DMS53 treated with DMSO at 0.1 percent for 48 hours (cell line): ENCODE results near the gene COX6A2.

Experiments used
- DNase-seq: peaks from one replicate; lab custom pipeline; 2025; ENCODE audit not compliant: unreplicated experiment; lab: John Stamatoyannopoulos, UW

The COX6A2 gene

DNA sequence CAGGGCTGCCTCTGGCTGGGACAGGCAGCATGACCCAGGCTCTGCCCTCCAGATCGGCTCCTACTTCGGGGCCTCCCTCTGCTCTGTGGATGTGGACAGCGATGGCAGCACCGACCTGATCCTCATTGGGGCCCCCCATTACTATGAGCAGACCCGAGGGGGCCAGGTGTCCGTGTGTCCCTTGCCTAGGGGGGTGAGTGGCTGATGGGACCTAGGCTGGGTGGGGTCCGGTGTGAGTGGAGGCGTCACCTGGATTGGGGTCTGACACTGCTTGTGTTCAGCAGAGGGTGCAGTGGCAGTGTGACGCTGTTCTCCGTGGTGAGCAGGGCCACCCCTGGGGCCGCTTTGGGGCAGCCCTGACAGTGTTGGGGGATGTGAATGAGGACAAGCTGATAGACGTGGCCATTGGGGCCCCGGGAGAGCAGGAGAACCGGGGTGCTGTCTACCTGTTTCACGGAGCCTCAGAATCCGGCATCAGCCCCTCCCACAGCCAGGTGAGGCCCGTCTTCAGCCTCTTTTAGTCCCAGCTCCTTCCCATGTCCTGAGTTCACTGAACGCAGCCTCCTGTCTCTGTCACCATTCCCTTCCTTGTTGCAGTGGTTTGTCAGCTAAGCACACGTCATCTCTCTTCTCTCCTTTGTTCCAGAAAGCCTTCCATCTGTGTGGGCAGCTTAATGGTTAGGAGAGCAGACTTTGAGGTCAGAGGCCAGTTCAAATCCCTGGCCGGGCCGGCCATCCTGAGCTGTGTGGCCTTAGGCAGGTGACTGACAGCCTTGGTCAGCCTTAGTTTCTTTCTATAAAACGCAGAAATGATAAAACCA lies 16.9 kb downstream of the COX6A2 start:
- DNase-seq = no peak

DNA sequence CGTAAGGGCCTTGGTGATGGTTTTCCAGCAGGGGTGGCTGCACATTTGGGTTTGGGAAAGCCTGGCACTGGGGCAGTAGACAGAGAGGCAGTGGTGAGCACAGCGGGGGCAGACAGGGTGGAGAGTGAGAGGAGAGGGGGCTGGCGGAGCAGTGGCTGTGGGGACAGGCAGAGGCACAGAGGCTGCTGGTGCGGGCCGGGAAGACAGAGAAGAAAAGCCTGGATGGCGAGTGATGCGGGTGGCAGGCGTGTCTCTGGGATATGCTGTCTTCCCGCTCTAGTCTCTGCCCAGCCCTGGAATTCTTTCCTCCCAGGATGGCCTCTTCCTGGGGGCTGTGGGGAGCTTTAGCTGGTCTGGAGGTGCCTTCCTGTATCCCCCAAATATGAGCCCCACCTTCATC lies 18.1 kb downstream of the COX6A2 start:
- no peak for DNase-seq

DNA sequence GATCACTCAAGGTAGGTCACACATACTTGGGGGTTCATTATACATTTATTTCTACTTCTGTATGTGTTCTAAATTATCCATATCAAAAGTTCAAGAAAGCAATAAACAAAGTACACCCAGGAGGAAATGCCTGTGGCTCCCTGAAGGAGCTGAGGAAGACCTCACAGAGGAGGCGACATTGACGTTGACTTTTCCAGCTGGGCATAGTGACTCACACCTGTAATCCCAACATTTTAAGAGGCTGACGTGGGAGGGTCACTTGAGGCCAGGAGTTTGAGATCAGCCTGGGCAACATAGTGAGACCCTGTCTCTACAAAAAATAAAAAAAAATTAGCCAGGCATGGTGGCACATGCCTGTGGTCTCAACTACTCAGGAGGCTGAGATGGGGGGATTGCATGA lies 18.7 kb downstream of the COX6A2 start:
- no peak for DNase-seq

DNA sequence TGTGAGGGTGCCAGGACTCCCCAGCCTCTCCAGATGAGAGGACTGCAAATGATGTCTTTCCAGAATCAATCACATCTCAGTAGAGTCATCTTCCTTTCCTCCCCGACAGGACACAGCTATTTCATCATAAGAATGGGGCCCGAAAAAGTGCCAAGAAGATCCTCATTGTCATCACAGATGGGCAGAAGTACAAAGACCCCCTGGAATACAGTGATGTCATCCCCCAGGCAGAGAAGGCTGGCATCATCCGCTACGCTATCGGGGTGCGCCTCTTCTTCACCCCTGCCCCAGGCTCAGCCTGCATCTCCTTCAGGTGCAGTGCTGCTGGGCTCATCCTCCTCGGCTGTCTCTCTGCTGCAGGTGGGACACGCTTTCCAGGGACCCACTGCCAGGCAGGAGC lies 20.8 kb downstream of the COX6A2 start:
- no peak for DNase-seq

DNA sequence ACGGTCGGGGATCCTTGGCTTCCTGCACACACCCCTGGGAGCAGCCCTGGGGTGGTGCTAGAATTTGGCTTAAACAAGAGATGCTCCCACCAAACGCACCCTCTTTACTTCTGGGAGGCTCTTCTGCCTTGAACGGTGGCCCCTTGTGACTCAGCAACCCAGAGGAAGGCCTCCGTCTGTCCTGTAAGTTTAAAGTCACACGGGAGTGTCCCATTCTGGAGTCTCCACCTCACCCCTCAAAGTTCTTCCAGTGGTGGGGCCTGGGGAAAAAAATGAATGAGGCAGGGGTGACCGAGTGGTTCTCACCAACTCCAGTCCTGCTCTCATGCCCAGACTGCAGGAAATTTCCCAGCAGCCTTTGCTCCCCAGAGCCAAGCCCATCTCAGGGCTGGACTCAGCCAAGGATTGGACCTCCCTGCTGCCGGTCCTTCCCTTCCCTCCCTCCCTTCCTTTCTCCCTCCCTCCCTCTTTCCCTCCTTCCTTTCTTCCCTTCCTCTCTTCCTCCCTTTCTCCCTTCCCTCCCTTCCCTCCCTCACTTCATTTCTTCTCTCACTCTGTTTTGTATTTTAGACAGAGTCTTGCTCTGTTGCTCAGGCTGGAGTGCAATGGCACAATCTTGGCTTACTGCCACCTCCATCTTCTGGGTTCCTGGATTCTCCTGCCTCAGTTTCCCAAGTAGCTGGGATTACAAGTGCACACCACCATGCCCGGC lies 23.7 kb downstream of the COX6A2 start:
- no peak for DNase-seq

DNA sequence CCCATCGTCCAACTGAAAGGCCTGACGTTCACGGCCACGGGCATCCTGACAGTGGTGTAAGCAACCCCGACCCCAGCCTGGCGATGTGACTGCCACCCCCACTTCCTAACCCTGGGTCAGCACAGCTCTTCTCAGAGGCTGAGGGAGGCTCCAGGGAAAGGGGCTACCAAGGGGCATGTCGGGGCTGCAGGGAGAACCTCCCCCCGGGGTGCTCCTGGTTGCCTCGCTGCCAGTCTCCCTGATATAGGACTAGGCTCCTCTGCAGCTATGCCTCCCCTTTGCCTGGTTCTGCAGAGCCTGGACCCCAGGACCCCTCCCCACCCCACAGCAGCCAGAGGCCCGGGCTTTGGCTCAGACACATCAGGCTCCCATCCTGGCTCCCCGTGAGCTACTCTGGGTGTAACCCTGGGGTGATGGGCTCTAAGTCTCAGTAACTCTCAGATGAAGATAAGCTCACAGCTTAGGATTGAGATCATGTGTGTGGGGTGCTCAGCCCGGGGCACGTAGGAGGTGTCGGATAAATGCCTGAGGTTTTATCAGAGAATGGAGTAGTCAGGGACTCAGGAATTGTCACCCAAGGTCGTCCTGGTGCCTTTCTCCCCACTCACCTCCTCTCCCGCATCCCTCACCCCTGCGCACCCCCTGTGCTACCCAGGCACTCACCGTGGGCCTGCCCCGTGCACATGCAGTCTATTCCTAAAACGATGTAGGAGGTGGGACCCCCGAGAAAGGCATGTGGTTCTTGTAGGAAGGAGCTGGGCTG lies 24.4 kb downstream of the COX6A2 start:
- no peak for DNase-seq

DNA sequence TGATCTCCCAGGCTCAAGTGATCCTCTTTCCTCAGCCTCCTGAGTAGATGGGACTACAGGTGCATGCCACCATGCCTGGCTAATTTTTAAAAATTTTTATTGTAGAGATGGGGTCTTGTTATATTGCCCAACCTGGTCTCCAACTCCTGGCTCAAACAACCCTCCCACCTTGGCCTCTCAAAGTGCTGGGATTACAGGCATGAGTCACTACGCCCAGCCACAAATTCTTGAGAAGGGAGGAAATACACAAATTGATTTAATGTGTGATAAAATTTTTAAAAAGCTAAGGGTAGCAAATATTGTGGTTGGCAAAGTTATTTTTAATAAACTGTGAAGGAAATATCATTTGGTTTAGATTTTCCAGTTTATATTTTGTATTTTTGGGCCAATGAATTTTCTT lies 25.5 kb downstream of the COX6A2 start:
- no peak for DNase-seq

DNA sequence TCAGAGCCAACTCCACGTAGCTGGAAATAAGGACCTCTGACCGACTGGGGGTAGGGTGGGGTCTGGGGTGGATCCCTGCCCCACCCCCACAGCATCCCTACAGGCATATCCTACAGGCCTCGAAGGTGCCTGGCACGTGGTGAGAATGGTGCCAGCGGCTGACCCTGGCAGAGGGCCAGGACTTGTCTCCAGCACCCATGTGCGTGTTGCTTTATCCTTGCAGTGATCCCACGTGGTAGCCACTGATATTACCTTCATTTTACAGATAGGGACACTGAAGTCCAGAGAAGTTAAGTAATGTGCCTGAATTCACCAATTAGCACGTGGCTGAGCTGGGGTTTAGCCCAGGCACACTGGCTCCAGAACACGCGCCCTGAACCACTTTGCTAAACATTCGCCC lies 26.7 kb downstream of the COX6A2 start:
- DNase-seq = no peak

DNA sequence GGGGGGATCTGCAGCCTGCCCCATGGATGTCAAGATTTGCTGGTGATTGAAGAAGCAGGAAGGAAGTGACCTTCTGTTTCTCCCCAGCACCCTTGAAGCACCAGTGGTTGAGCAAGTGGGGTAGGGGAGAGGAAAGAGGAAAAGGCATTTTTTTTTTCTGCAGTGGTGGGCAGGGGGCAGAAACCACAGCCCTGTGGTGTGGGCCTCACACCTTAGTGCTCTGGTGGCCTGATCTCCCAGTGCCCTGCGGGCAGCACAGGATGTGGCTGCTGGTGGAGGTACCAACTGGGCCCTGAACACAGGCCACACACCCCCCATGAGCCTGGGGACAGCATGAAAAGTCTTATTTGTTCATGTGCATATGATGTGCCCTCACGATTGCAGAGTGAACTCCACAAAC lies 28.0 kb downstream of the COX6A2 start:
- DNase-seq = no peak

DNA sequence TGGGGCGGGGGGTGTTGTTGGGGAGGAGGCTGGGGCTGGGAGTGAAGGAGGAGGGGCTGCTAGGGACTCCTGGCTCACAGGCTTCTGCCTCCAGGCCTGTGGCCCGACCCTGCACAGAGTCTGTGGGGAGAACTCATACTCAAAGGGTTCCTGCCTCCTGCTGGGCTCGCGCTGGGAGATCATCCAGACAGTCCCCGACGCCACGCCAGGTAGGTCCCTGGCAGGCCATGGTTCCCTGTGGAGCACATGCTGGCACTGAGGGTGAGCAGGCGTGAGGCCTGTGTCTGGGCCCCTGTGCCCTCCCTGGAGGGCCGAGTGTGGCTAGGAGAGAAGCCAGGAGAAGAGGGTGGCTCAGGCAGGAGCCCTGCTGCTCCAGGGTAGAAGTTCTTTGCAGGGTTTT lies 30.5 kb downstream of the COX6A2 start:
- no peak for DNase-seq

DNA sequence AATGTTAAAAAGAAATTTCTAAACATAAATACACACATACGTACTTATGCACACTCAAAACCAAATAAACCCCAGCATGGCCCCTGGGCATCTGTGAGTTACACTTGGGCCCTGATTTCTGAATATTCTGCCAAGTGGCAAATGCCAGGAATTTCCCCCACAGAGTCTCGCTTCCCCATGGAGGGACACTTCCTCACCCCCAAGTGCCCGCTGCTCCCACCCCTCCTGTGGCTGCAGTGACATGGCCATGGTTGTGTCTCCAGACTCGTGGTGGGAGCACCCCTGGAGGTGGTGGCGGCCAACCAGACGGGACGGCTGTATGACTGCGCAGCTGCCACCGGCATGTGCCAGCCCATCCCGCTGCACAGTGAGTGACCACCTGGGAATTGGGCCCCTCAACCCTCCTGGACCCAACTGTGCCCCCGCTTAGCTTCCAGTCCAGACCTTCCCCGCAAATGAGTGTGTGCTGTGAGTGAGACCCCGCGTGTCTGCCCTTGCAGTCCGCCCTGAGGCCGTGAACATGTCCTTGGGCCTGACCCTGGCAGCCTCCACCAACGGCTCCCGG lies 31.0 kb downstream of the COX6A2 start:
- no peak for DNase-seq

DNA sequence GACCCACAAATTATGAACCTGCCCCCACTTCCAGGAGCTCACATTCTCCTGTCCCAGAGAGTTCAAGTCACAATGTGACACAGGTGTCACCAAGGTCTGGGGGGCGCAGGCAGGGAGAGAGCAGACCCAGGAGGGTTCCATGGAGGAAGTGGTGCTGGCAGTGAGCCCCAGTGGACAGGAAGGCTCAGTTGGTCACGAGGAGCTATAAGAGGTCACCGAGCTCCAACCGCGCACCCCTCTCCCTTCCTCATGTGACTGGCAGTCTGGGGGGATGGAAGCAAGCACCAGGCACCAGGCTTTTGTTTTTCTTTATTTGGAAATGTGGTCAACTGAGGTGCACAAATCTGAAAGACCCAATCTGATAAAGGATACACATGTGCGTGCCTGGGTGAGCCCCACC lies 32.5 kb downstream of the COX6A2 start:
- DNase-seq = no peak

DNA sequence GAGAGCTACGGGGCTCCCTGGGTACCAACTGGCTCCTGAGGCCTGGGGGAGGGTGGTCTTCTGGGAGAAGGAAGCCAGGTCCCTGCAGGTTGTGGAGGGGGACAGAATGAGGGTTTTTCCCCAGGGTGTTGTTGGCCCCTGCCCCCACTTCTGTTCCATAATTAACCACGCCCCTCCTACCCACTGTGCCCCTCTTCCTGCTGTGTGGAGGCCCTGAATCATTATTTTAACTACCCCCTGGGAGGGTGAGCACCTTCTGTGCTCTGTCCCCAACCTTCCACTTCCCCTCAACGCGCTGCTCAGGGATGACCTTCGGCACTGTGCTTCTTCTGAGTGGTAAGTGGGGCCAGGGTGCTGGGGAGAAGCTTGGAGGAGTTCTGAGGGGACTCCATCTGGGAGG lies 35.1 kb downstream of the COX6A2 start, which contains the start of gene ITGAD:
TSS of gene ITGAD (plus strand) at position 280 of the 400 bp plus-strand sequence. CDS start at position 306, 26 bp downstream.
- DNase-seq = no peak

DNA sequence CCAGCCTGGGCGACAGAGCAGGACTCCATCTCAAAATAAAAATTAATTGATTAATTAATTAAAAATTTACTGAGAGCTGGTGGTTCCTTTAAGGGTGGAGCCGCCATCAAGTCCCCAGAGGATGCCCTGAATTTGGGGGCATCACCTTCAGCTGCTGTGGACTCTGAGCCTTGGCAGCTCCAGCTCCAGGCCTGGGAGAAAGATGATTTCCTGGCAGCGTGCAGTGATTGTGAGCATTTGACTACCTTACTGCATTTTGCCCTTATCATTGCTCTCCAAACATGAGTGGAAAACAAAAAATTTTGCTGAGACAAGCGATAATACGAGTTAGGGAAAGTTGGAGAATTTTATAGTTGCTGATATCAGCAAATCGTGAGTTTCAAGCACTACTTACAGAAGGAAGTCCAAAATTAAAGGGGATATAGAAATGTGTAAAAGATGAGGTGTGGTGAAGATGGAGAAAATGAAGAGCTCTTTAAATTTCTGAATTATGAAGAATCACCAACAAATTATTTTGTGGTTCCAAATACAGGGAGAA lies 37.6 kb downstream of the COX6A2 start:
- DNase-seq = no peak

DNA sequence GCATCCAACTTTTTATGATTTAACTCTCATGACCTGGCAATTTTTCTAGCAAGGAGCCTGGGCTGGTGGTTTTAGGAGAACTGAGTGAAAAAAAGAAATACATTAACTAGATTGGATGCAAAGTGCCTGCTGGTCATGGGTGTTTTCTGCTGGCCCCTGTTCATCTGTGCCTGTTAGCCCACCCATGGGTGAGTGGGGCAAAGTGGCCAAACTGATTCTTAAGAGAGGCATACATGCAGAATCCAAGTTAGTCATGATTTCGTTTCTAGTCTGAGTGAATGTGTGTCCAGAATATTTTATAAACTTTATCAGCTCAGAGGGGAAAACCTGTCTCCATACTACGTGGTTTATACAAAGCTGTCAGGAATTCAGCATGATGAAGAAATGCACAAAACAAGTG lies 39.6 kb downstream of the COX6A2 start:
- no peak for DNase-seq

DNA sequence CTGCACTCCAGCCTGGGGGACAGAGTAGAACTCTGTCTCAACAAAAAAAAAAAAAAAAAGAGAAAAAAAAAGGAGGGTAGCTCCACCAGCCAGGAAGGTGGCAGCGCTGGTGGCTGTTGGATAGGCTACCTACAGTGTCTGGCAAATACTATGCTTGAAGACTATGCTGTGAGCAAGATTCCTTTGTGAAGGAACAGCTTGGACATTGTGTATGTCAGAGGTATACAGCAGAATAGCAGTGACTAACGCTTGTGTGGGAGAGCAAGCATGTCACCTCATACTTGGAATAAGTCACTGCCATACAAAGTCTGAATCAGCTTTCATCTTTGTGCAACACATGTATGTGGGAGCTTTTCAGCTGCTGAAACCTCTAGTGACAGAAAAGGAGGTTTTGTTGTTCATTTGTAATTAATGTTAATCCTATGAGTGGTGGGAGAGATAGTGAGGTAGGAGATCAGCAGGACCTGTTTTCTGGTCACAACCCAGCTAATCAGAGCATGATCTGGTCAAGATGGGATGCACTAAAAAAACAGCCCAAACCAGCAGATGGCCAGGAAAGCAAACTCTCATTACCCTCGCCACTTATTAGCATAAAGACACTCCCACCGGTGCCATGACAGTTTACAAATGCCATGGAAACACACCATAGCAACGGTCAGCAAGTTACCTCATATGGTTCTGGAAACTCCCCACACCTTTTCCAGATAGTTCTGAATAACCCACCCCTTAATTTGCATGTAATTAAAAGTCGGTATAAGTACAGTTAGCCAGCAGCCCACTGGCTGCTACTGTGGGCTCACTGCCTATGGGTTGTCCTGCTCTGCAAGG lies 41.8 kb downstream of the COX6A2 start:
- DNase-seq = no peak

DNA sequence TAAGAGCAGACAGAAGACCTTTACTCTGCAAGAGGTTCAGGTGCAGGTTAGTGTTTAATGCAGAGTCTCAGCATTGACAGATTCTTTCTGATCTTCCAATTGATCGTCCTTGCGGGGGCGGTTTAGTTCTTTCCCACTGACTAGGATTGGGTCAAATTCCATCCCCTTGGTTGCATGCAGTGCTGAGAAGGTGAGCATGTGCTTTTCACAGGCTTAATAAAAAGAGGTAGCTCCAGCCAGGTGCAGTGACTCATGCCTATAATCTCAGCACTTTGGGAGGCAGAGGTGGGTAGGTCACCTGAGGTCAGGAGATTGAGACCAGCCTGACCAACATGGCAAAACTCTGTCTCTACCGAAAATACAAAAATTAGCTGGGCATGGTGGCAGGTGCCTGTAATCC lies 42.5 kb downstream of the COX6A2 start:
- DNase-seq = no peak

DNA sequence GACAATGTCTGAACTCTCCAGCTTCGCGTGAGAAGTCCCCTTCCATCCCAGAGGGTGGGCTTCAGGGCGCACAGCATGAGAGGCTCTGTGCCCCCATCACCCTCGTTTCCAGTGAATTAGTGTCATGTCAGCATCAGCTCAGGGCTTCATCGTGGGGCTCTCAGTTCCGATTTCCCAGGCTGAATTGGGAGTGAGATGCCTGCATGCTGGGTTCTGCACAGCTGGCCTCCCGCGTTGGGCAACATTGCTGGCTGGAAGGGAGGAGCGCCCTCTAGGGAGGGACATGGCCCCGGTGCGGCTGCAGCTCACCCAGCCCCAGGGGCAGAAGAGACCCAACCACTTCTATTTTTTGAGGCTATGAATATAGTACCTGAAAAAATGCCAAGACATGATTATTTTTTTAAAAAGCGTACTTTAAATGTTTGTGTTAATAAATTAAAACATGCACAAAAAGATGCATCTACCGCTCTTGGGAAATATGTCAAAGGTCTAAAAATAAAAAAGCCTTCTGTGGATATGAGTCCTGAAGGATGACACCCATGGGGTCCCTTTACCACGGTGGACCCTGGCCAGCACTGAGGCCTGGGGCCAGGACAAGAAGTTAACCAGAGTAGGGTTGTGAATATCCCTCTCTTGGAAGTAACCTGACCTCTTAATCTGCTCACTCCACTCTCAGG lies 45.5 kb downstream of the COX6A2 start:
- DNase-seq = no peak

DNA sequence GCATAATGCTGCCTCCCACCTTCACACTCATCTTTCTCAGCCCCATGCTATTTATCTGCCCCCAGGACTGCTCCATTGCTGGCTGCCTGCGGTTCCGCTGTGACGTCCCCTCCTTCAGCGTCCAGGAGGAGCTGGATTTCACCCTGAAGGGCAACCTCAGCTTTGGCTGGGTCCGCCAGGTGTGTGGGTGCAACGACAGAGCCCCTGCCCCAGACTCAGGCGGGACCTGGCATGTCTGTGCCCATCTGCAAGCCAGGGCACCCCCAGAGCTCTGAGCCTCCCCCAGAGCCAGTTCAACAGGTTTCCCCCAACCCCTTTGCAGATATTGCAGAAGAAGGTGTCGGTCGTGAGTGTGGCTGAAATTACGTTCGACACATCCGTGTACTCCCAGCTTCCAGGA lies 48.0 kb downstream of the COX6A2 start:
- no peak for DNase-seq
